BLaER1 treated with 17β-estradiol and CSF1 and Interleukin-3, amounts not matched to agents 10 nM and 100 nM (cell line): Measurements from ENCODE around the gene PRPF40B.

ENCODE experiments used
- H3K27ac ChIP-seq, 11 experiments: shearing (Covaris generic); formaldehyde crosslinking; 2 replicates each; pipeline ENCODE4 v1.8.1; 2022
- H3K27me3 ChIP-seq, 11 experiments: shearing (Covaris generic); formaldehyde crosslinking; 2 replicates each; pipeline ENCODE4 v1.8.1; 2022
- H3K36me3 ChIP-seq, 11 experiments: shearing (Covaris generic); formaldehyde crosslinking; 2 replicates each; pipeline ENCODE4 v1.8.1; 2022
- H3K4me1 ChIP-seq, 10 experiments: shearing (Covaris generic); formaldehyde crosslinking; 2 replicates each; pipeline ENCODE4 v1.8.1; 2022
- H3K4me2 ChIP-seq, 11 experiments: shearing (Covaris generic); formaldehyde crosslinking; 2 replicates each; pipeline ENCODE4 v1.8.1; 2022
- H3K4me3 ChIP-seq, 10 experiments: shearing (Covaris generic); formaldehyde crosslinking; 2 replicates each; pipeline ENCODE4 v1.8.1; 2022
- H3K9ac ChIP-seq, 11 experiments: shearing (Covaris generic); formaldehyde crosslinking; 2 replicates each; pipeline ENCODE4 v1.8.1; 2022
- H3K9me3 ChIP-seq, 11 experiments: shearing (Covaris generic); formaldehyde crosslinking; replicated peaks in 1 of 11; 2 replicates each; pipeline ENCODE4 v1.8.1; 2022
- H4K20me1 ChIP-seq, 11 experiments: shearing (Covaris generic); formaldehyde crosslinking; 2 replicates each; pipeline ENCODE4 v1.8.1; 2022
- Cebpa-rat ChIP-seq, 11 experiments: shearing (Covaris generic); IDR thresholded peaks; 2 replicates each; pipeline ENCODE4 v1.8.1; 2022

Gene PRPF40B

GRCh38 chr12:49636574-49636973 is 13.2 kb downstream of the PRPF40B start:
- TF ChIP-seq Cebpa-rat (IDR thresholded peaks at IDR 0.05), result no peak

DNA sequence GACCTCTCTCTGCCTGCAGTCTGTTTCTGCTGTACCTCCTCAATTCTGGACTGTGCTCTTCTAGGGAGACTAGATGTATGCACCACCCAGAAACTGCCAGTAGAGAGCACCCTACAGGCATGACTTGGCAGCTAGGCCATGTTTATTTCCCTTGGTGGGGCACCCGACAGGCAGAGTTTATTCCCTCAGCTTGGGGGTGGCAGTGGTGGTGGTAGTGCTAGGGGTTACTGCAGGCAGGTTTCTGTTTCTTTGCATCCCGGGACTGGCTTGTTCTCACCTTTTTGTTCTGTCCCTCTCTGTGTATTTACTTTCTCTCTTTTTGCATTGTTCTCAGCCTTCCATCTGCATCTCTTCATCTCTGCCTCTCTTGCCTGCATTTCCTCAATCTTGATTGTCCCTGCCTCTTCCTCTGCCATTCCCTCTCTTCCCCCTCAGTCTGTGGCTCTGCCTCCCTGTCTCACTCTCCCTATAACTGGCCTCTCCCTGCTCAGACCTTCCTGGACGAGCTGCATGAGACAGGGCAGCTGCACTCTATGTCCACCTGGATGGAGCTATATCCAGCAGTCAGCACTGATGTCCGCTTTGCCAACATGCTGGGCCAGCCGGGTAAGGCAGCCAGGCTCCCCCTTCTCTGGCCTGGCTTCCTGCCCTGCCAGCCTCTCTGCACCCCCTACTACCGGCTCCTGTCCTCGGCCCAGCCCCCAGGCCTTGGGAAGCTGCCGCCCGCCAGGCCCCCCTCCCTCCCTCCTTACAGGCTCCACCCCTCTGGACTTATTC is 13.8 kb downstream of the PRPF40B start:
- H3K27ac ChIP-seq, result peak overlapping the region in 7 of 11 experiments; percentile 26 to 55 (median 43); a peak in 12 of 22 replicates
- no peaks in the 10 kb centered on the region; a peak in 1 of 22 replicates for H4K20me1 ChIP-seq
- peaks cover 0 to 19% (median 5%) of the 10 kb centered on the region in 11 experiments; a peak in 14 of 22 replicates for H3K36me3 ChIP-seq
- H3K4me2 ChIP-seq, result peak overlapping the region; percentile 4 to 67 (median 55); a peak in 21 of 22 replicates
- TF ChIP-seq Cebpa-rat (IDR thresholded peaks at IDR 0.05), result no peak
- no peaks in the 10 kb centered on the region for H3K27me3 ChIP-seq
- H3K4me1 ChIP-seq, result peaks cover 8 to 16% (median 13%) of the 10 kb centered on the region in 10 experiments
- peak overlapping the region in 8 of 11 experiments; percentile 0 to 55 (median 28); a peak in 11 of 22 replicates for H3K9ac ChIP-seq
- H3K4me3 ChIP-seq, result no peak overlapping the region
- no peaks in the 10 kb centered on the region for H3K9me3 ChIP-seq

More at GRCh38 chr12:49636574-49636973, 13.2 kb downstream of the PRPF40B start:
- H4K20me1 ChIP-seq, result no peaks in the 10 kb centered on the region; a peak in 1 of 22 replicates
- H3K9ac ChIP-seq, result peak overlapping the region in 4 of 11 experiments; percentile 0 to 54 (median 10); a peak in 5 of 22 replicates
- no peaks in the 10 kb centered on the region for H3K9me3 ChIP-seq
- peak overlapping the region in 9 of 11 experiments; percentile 4 to 62 (median 52); a peak in 11 of 22 replicates for H3K4me2 ChIP-seq
- H3K36me3 ChIP-seq, result peaks cover 0 to 16% (median 0%) of the 10 kb centered on the region in 11 experiments; a peak in 8 of 22 replicates
- peak overlapping the region in 1 of 11 experiments; percentile 35; a peak in 1 of 22 replicates for H3K27ac ChIP-seq
- H3K4me3 ChIP-seq, result no peak overlapping the region
- H3K4me1 ChIP-seq, result peaks cover 8 to 16% (median 13%) of the 10 kb centered on the region in 10 experiments
- H3K27me3 ChIP-seq, result no peaks in the 10 kb centered on the region

DNA sequence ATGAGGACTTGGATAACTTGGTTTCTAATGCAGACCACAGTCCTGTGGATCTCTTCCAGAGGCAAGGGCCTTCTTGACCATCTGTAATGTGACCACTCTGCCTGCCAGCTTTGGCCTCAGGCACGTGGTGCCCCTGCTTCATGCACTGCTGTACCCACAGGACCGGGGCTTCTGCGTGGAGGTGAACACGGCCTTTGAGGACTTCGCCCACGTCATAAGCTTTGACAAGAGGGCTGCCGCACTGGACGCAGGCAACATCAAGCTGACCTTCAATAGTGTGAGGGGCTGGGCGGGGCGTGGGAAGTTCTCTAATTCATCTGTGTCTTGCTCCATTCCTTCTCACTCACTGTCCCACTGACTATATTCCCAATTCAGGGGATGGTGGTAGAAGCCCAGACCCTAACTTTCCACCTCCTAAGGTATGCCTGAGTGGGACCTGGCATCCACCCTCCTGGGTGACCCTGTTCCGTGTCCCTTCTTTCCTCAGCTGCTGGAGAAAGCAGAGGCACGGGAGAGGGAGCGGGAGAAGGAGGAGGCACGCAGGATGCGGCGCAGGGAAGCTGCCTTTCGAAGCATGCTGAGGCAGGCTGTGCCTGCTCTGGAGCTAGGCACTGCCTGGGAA is 18.5 kb downstream of the PRPF40B start:
- Histone ChIP-seq H3K4me1 (peaks cover 28 to 41% (median 39%) of the 10 kb centered on the region in 10 experiments), H3K36me3 (peaks cover 26 to 55% (median 47%) of the 10 kb centered on the region in 11 experiments; a peak in 21 of 22 replicates), H3K4me2 (no peak overlapping the region), H4K20me1 (peaks cover 0 to 12% (median 0%) of the 10 kb centered on the region in 11 experiments; a peak in 4 of 22 replicates), H3K9ac (peak overlapping the region in 5 of 11 experiments; percentile 4 to 66 (median 22); a peak in 3 of 22 replicates), H3K4me3 (no peak overlapping the region), H3K9me3 (no peaks in the 10 kb centered on the region), H3K27me3 (no peaks in the 10 kb centered on the region), H3K27ac (no peak overlapping the region; a peak in 2 of 22 replicates)
- no peak for TF ChIP-seq Cebpa-rat (IDR thresholded peaks at IDR 0.05)

GRCh38 chr12:49642370-49642802 is 19.0 kb downstream of the PRPF40B start:
- no peak for TF ChIP-seq Cebpa-rat (IDR thresholded peaks at IDR 0.05)
- Histone ChIP-seq H3K4me1 (peaks cover 28 to 41% (median 40%) of the 10 kb centered on the region in 10 experiments), H4K20me1 (peaks cover 0 to 18% (median 0%) of the 10 kb centered on the region in 11 experiments; a peak in 4 of 22 replicates), H3K4me2 (no peak overlapping the region), H3K27ac (no peak overlapping the region; a peak in 2 of 22 replicates), H3K27me3 (no peaks in the 10 kb centered on the region), H3K9me3 (no peaks in the 10 kb centered on the region), H3K9ac (peak overlapping the region in 6 of 11 experiments; percentile 4 to 66 (median 24); a peak in 4 of 22 replicates), H3K4me3 (no peak overlapping the region), H3K36me3 (peaks cover 26 to 58% (median 47%) of the 10 kb centered on the region in 11 experiments; a peak in 21 of 22 replicates)

DNA sequence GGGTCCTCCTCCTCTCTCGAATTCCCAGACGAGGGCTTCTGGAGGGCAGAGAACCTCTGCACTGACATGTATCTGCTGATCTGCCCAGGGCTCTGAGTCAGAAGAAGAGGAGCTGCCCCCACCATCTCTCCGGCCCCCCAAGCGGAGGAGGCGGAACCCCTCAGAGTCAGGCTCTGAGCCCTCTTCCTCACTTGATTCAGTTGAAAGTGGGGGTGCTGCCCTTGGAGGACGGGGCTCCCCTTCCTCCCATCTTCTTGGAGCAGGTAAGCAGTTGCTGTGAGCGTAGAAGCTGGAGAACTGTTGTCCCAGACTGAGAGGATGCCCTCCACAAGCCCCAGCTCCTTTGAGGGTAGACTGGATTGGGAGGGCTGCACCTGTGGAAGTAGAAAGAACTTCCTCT is 19.8 kb downstream of the PRPF40B start:
- no peak overlapping the region for H3K4me2 ChIP-seq
- peak overlapping the region in 4 of 11 experiments; percentile 22 to 66 (median 44); a peak in 3 of 22 replicates for H3K9ac ChIP-seq
- H3K9me3 ChIP-seq, result no peaks in the 10 kb centered on the region
- peaks cover 0 to 22% (median 0%) of the 10 kb centered on the region in 11 experiments; a peak in 5 of 22 replicates for H4K20me1 ChIP-seq
- H3K36me3 ChIP-seq, result peaks cover 26 to 62% (median 52%) of the 10 kb centered on the region in 11 experiments; a peak in 21 of 22 replicates
- no peak for TF ChIP-seq Cebpa-rat (IDR thresholded peaks at IDR 0.05)
- no peaks in the 10 kb centered on the region for H3K27me3 ChIP-seq
- no peak overlapping the region; a peak in 1 of 22 replicates for H3K27ac ChIP-seq
- peaks cover 32 to 45% (median 42%) of the 10 kb centered on the region in 10 experiments for H3K4me1 ChIP-seq
- no peak overlapping the region for H3K4me3 ChIP-seq

- Histone ChIP-seq H3K4me1 (peaks cover 39 to 54% (median 51%) of the 10 kb centered on the region in 10 experiments), H3K4me3 (no peak overlapping the region), H3K36me3 (peaks cover 27 to 71% (median 62%) of the 10 kb centered on the region in 11 experiments; a peak in 21 of 22 replicates), H3K27ac (peak overlapping the region in 8 of 11 experiments; percentile 10 to 62 (median 34); a peak in 11 of 22 replicates), H4K20me1 (peaks cover 0 to 26% (median 0%) of the 10 kb centered on the region in 11 experiments; a peak in 5 of 22 replicates), H3K4me2 (peak overlapping the region; percentile 4 to 80 (median 62); a peak in 17 of 22 replicates), H3K9me3 (no peaks in the 10 kb centered on the region), H3K27me3 (no peaks in the 10 kb centered on the region), H3K9ac (peak overlapping the region in 10 of 11 experiments; percentile 10 to 66 (median 48); a peak in 16 of 22 replicates)
- TF ChIP-seq Cebpa-rat (IDR thresholded peaks at IDR 0.05), result no peak
Observed at GRCh38 chr12:49643961-49644619, 20.7 kb downstream of the PRPF40B start.

- H3K27ac ChIP-seq, result peak overlapping the region in 7 of 11 experiments; percentile 10 to 62 (median 40); a peak in 12 of 22 replicates
- H3K36me3 ChIP-seq, result peaks cover 33 to 77% (median 67%) of the 10 kb centered on the region in 11 experiments; a peak in 21 of 22 replicates
- H4K20me1 ChIP-seq, result peaks cover 0 to 28% (median 0%) of the 10 kb centered on the region in 11 experiments; a peak in 5 of 22 replicates
- no peak overlapping the region for H3K4me3 ChIP-seq
- H3K4me2 ChIP-seq, result peak overlapping the region; percentile 36 to 80 (median 65)
- peak overlapping the region in 9 of 11 experiments; percentile 10 to 66 (median 49); a peak in 15 of 22 replicates for H3K9ac ChIP-seq
- TF ChIP-seq Cebpa-rat (IDR thresholded peaks at IDR 0.05), result no peak
- no peaks in the 10 kb centered on the region for H3K9me3 ChIP-seq
- no peaks in the 10 kb centered on the region for H3K27me3 ChIP-seq
- peaks cover 39 to 55% (median 53%) of the 10 kb centered on the region in 10 experiments for H3K4me1 ChIP-seq
Observed at GRCh38 chr12:49644620-49644994, 21.2 kb downstream of the PRPF40B start.
